ELF-1 (cell line): ENCODE measurements around the gene EID2B.

Experiments used
- DNase-seq: peaks from one replicate; pipeline ENCODE4 v3.0.0-alpha.2; 2016; ENCODE audit warnings: low read depth, low spot score

The EID2B gene

GRCh38 chr19:39533003-39533512, 406 bp upstream of the EID2B start:
- DNase-seq, result no peak

GRCh38 chr19:39531834-39532232, 819 bp downstream of the EID2B start:
- DNase-seq, result no peak

GRCh38 chr19:39525205-39525604, 7.4 kb downstream of the EID2B start:
- DNase-seq, result no peak

DNA sequence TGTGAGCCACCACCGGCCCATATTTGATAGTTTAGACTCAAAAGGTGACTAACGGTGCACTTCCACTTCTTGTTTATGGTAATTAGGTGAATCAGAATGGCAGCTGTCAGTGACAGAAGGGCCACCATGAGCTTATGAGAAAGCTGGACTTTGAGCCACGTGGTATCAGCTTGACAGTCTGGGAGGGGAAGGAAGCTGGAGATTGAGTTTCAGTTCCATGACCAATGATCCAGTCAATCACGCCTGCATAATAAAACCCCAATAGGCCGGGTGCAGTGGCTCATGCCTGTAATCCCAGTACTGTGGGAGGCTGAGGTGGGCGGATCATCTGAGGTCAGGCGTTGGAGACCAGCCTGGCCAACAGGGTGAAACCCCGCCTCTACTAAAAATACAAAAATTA, 8.2 kb downstream of the EID2B start:
- no peak for DNase-seq

DNA sequence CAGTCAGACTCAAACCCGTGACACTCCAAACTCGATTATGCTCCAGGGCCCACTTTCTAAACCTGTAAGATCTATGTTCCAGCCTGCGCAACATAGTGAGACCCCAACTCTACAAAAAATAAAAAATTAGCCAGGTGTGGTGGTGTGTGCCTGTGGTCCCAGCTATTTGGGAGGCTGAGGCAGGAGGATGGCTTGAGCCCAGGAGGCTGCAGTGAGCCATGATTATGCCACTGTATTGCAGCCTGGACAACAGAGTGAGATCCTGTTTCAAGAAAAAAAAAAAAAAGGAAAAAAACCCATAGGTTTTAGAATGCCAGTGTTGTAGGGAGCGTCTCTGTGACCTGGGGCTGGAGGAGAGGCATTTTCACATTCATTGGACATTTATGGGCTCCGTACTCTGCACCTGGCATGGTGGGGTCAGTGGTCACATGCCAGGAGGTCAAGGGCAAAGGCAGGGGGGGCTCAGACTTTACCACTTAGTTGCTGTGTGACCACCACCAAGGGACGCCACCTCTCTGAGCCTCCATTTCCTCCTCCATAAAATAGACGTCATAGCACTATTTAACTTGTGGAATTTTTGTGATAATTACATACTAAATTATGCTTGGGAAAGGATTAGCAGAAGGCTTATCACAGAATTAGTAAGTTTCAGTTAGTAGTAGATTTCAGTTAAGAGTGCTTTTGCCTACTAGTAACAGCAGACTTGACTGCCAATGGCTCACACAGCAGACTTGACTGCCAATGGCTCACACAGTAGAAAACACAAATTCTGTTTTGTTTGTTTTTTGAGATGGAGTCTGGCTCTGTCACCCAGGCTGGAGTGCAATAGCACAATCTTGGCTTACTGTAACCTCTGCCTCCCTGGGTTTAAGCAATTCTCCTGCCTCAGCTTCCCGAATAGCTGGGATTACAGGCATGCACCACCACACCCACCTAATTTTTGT, 11.8 kb downstream of the EID2B start:
- no peak for DNase-seq

- peak; percentile 72 for DNase-seq
These were observed 13.7 kb downstream of the EID2B start for GRCh38 chr19:39518975-39519374.

GRCh38 chr19:39518458-39518857, 14.2 kb downstream of the EID2B start:
- DNase-seq, result peak; percentile 50

DNA sequence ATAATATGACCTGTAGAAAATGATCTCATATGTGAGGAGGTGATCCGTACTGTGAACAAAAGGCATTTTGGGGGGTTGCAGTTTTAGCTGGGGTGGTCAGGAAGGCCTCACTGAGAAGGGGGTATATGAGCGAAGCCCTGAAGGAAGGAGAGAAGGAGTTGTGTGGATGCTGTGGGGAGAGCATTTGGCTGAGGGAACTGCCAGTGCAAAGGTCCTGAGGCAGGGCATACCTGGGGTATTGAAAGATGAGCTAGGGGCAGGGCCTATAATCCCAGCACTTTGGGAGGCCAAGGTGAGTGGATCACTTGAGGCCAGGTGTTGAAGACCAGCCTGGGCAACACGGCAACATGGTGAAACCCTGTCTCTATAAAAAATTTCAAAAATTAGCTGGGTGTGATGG, 15.2 kb downstream of the EID2B start:
- DNase-seq, result no peak

- DNase-seq, result no peak
These were observed 16.4 kb downstream of the EID2B start for GRCh38 chr19:39516270-39516669.

- no peak for DNase-seq
These were observed 17.0 kb downstream of the EID2B start for GRCh38 chr19:39515551-39516191.

DNA sequence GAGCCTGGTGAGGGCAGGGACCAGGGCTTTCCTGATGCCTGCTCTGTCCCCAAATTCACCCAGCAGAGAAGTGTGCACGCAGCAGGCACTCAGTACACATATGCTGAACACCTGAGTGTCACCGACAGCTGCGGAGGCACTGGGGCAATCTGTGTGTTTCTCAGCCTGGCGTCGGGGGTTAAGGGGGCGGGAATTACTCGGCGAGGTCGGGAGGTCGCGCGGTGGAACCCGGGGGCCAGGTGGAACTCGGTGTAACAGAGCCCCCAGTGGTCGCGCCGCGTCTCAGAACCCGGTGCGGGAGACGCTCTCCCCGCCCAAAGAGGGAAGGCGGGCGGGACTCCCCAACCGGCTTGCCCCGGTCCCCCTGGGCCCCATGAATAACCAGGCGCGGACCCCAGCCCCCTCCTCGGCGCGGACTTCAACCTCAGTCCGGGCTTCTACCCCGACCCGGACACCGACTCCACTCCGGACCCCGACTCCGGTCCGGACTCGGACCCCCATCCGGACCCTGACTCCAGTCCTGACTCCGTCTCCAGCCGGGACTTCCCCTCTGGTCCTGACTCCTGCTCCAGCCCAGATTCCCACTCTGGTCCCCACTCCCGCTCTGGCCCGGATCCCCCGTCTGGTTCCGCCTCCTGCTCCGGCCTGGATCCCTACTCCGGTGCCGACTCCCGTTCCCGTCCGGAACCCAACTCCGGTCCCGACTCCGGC, 17.7 kb downstream of the EID2B start, which contains the start of gene SELENOV:
Gene SELENOV (plus strand): TSS at position 300 of the 711 bp plus-strand sequence. CDS start 74 bp downstream, at position 374.
- DNase-seq, result no peak

DNA sequence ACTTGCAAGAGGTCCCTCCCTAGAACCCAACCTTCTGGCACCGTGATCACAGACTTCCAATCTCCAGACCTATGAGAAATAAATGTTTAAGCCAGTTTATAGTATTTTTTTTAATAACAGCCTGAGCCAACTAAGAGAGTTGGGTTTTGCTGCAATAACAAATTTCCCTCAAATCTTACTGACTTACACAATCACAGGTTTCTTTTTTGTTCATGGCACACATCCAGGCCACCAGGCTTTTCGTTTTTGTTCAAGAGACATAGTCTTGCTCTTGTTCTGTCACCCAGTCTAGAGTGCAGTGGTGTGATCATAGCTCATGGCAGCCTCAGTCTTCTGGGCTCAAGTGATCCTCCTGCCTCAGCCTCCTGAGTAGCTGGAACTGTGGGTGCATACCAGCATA, 19.7 kb downstream of the EID2B start:
- no peak for DNase-seq

DNA sequence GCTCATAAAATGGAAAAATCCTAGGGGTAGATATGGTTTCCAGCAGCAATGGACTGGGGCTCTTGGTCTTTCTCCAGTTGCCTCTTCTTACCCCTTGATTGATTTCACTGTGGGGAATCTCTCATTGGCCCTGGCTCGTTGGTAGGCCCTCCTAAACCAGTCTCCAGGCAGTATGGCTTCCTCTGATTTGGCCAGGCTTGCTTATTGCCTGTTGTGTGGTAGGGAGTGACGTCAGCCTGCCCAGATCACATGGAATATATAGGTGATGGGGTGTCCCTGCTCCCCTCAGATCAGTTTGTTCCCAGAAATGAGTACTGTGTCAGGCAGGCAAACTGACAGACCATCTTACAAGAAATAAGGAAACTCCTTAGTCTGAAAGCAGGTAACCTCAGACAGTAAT, 23.4 kb downstream of the EID2B start:
- no peak for DNase-seq

DNA sequence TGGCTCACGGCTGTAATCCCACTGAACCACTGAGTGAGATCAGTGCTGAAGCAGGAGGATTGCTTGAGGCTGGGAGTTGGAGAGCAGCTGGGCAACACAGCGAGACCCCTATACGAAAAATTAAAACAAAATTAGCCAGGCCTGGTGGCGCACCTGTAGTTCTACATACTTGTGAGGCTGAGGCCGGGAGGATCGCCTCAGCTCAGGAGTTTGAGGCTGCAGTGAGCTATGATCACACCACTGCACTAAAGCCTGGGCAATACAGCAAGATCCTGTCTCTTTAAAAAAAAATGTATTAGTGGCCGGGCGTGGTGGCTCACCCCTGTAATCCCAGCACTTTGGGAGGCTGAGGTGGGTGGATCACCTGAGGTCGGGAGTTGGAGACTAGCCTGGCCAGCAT, 24.0 kb downstream of the EID2B start:
- DNase-seq, result no peak

DNA sequence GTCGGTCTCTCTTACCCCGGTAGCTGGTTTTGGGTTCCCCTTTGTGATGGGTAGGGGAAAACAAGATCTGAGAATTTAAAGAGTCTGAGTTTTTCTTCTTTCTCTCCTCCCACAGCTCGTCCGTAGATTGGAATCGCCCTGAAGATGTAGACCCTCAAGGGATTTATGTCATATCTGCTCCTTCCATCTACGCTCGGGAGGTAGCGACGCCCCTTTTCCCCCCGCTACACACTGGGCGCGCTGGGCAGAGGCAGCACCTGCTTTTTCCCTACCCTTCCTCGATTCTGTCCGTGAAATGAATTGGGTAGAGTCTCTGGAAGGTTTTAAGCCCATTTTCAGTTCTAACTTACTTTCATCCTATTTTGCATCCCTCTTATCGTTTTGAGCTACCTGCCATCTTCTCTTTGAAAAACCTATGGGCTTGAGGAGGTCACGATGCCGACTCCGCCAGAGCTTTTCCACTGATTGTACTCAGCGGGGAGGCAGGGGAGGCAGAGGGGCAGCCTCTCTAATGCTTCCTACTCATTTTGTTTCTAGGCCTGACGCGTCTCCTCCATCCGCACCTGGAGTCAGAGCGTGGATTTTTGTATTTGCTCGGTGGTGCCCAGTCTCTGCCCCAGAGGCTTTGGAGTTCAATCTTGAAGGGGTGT, 24.8 kb downstream of the EID2B start:
- no peak for DNase-seq

DNA sequence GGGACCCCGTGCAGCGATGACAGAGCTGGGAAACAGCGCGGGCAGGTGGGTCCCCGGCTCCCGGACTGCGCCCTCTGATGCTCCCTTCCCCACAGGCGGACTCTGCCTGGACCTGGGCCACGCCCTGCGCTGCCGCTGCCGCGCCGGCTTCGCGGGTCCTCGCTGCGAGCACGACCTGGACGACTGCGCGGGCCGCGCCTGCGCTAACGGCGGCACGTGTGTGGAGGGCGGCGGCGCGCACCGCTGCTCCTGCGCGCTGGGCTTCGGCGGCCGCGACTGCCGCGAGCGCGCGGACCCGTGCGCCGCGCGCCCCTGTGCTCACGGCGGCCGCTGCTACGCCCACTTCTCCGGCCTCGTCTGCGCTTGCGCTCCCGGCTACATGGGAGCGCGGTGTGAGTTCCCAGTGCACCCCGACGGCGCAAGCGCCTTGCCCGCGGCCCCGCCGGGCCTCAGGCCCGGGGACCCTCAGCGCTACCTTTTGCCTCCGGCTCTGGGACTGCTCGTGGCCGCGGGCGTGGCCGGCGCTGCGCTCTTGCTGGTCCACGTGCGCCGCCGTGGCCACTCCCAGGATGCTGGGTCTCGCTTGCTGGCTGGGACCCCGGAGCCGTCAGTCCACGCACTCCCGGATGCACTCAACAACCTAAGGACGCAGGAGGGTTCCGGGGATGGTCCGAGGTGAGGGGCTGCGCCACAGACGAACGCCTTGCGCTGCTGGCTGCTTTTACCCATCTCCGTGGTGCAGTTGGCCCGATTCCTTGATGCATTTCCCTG, 25.5 kb downstream of the EID2B start:
- peak; percentile 80 for DNase-seq

GRCh38 chr19:39506598-39506943, 26.1 kb downstream of the EID2B start:
- no peak for DNase-seq

GRCh38 chr19:39502640-39503417, 29.8 kb downstream of the EID2B start:
- peak; percentile 82 for DNase-seq

DNA sequence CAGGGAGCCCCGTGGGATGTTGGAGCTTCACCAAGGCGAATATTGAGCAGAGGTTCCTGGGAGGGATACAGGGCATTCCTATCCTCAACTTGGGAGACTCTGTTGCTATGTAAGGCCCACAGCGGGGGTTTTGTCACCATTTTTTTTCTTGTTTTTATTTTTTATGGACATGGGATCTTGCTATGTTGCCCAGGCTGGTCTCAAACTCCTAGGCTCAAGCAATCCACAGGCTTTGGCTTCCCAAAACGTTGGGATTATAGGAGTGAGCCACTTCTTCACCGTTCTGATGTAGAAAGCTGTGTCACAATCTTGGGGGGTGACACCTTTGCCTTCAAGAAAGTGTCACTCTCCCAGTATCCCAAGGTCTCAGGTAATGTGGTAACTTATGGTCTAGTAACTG, 31.3 kb downstream of the EID2B start:
- no peak for DNase-seq

DNA sequence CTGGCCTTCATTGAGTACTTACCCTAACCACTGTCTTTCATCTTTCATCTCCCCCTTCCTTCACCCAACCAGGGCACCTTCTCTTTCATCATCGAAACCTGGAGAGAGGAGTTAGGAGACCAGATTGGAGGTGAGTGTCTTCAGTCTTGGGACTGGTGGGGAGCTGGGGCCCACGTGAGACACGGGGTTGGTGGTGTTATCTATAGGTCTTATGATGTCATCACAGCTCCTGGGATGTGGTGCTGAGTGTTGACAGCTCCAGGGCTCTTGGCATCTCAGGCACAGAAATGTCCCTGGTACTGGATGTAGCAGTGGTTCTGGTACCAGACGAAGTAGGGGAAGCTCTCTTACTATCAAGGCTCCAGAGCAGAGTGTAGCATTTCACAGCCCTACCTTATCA, 32.1 kb downstream of the EID2B start:
- DNase-seq, result no peak
